H9 (cell line): ENCODE data around the gene ROBO4. TPM values are rescaled to one million over a fixed set of nuclear protein-coding genes. Genes with fewer than 3 reads are reported as not detected.

Experiments
- DNase-seq: peaks from one replicate; pipeline ENCODE4 v3.0.0-alpha.2; 2017
- H2AFZ ChIP-seq: one replicate; pipeline ENCODE4 v1.6.1; 2013; ENCODE audit warnings: mild to moderate bottlenecking, low read length, control low read depth, moderate library complexity
- H2AK5ac ChIP-seq: 2 replicates; pipeline ENCODE4 v1.6.1; 2013; ENCODE audit warnings: low read length, control low read depth, mixed read lengths; ENCODE audit not compliant: insufficient read length
- H2BK120ac ChIP-seq: one replicate; pipeline ENCODE4 v1.6.1; 2013; ENCODE audit warnings: low read depth, mild to moderate bottlenecking, low read length, control low read depth, inconsistent platforms; ENCODE audit not compliant: poor library complexity, severe bottlenecking
- H2BK12ac ChIP-seq: 2 replicates; pipeline ENCODE4 v1.6.1; 2013; ENCODE audit warnings: low read length, control low read depth, mixed read lengths, low read depth; ENCODE audit not compliant: insufficient read length
- H2BK15ac ChIP-seq: 2 replicates; pipeline ENCODE4 v1.6.1; 2013; ENCODE audit warnings: low read depth, low read length, control low read depth
- H2BK20ac ChIP-seq: one replicate; pipeline ENCODE4 v1.6.1; 2013; ENCODE audit warnings: low read depth, mild to moderate bottlenecking, low read length, control low read depth, inconsistent platforms; ENCODE audit not compliant: poor library complexity, severe bottlenecking
- H2BK5ac ChIP-seq: 2 replicates; pipeline ENCODE4 v1.6.1; 2013; ENCODE audit warnings: low read length, control low read depth, mixed read lengths; ENCODE audit not compliant: insufficient read length
- H3K14ac ChIP-seq: 2 replicates; pipeline ENCODE4 v1.6.1; 2013; ENCODE audit warnings: low read length, control low read depth; ENCODE audit not compliant: insufficient read depth
- H3K18ac ChIP-seq: 2 replicates; pipeline ENCODE4 v1.6.1; 2013; ENCODE audit warnings: low read depth, mild to moderate bottlenecking, mixed read lengths, low read length, control low read depth; ENCODE audit not compliant: insufficient read length
- H3K23ac ChIP-seq: 2 replicates; pipeline ENCODE4 v1.6.1; 2013; ENCODE audit warnings: low read length, control low read depth, mixed read lengths, low read depth; ENCODE audit not compliant: insufficient read length
- H3K23me2 ChIP-seq: 2 replicates; pipeline ENCODE4 v1.6.1; 2013; ENCODE audit warnings: low read depth, mild to moderate bottlenecking, mixed read lengths, low read length, control low read depth; ENCODE audit not compliant: insufficient read length, poor library complexity, severe bottlenecking
- H3K27ac ChIP-seq: 2 replicates; pipeline ENCODE4 v1.5.1; 2013; ENCODE audit warnings: low read length, control low read depth, mixed read lengths, low read depth; ENCODE audit not compliant: insufficient read length
- H3K27me3 ChIP-seq: 2 replicates; pipeline ENCODE4 v1.6.1; 2013; ENCODE audit warnings: low read length, control low read depth, inconsistent platforms; ENCODE audit not compliant: insufficient read depth
- H3K4ac ChIP-seq: 2 replicates; pipeline ENCODE4 v1.6.1; 2013; ENCODE audit warnings: low read depth, mild to moderate bottlenecking, control low read depth, inconsistent platforms, low read length, moderate library complexity
- H3K4me1 ChIP-seq: 2 replicates; pipeline ENCODE4 v1.6.1; 2013; ENCODE audit warnings: low read length, control low read depth, inconsistent platforms; ENCODE audit not compliant: insufficient read depth
- H3K4me2 ChIP-seq: 2 replicates; pipeline ENCODE4 v1.6.1; 2013; ENCODE audit warnings: low read length, control low read depth, mixed read lengths; ENCODE audit not compliant: insufficient read length, insufficient read depth
- H3K56ac ChIP-seq: 2 replicates; pipeline ENCODE4 v1.6.1; 2013; ENCODE audit warnings: low read depth, mild to moderate bottlenecking, mixed read lengths, low read length, control low read depth; ENCODE audit not compliant: insufficient read length
- H3K79me1 ChIP-seq: 2 replicates; pipeline ENCODE4 v1.6.1; 2013; ENCODE audit warnings: low read depth, mild to moderate bottlenecking, moderate library complexity, low read length, control low read depth, inconsistent platforms; ENCODE audit not compliant: insufficient read depth, poor library complexity, severe bottlenecking
- H3K79me2 ChIP-seq: 2 replicates; pipeline ENCODE4 v1.6.1; 2013; ENCODE audit warnings: low read length, control low read depth, inconsistent platforms; ENCODE audit not compliant: insufficient read depth
- H3K9ac ChIP-seq: 2 replicates; pipeline ENCODE4 v1.6.1; 2013; ENCODE audit warnings: low read length, control low read depth, mixed read lengths; ENCODE audit not compliant: insufficient read length; ENCODE audit errors: extremely low read depth
- H3K9me3 ChIP-seq: one replicate; pipeline ENCODE4 v1.6.1; 2013; ENCODE audit warnings: low read depth, low read length, inconsistent platforms; ENCODE audit not compliant: control insufficient read depth
- H3T11ph ChIP-seq: one replicate; pipeline ENCODE4 v1.6.1; 2013; ENCODE audit warnings: mild to moderate bottlenecking, low read length, control low read depth, inconsistent platforms
- H4K20me1 ChIP-seq: one replicate; pipeline ENCODE4 v1.6.1; 2013; ENCODE audit not compliant: control insufficient read depth, insufficient read length, insufficient read depth
- H4K5ac ChIP-seq: 2 replicates; pipeline ENCODE4 v1.6.1; 2013; ENCODE audit warnings: low read depth, mild to moderate bottlenecking, mixed read lengths, low read length, control low read depth; ENCODE audit not compliant: insufficient read length
- H4K8ac ChIP-seq: replicated peaks from 2 replicates; pipeline ENCODE4 v1.6.1; 2013; ENCODE audit warnings: low read length, control low read depth, mixed read lengths, low read depth; ENCODE audit not compliant: insufficient read length
- H4K91ac ChIP-seq: 2 replicates; pipeline ENCODE4 v1.6.1; 2013; ENCODE audit warnings: low read depth, mild to moderate bottlenecking, moderate library complexity, mixed read lengths, low read length, control low read depth; ENCODE audit not compliant: insufficient read length
- H3K27ac Mint-ChIP-seq, 3 experiments: 2 replicates in 2 of 3; 3 replicates in 1 of 3; pipeline ENCODE4 v1.8.0; 2020 to 2021; ENCODE audit warnings: mixed read lengths in 3 of 3, mild to moderate bottlenecking in 1 of 3, moderate library complexity in 1 of 3
- H3K27me3 Mint-ChIP-seq: 2 replicates; pipeline ENCODE4 v1.8.0; 2021; ENCODE audit warnings: low read depth, mild to moderate bottlenecking, moderate library complexity, mixed read lengths
- H3K36me3 Mint-ChIP-seq, 3 experiments: 2 replicates in 2 of 3; 3 replicates in 1 of 3; pipeline ENCODE4 v1.8.0; 2020 to 2021; ENCODE audit warnings: low read depth in 3 of 3, mixed read lengths in 3 of 3; ENCODE audit not compliant: insufficient read depth in 1 of 3
- H3K4me1 Mint-ChIP-seq, 2 experiments: 2 replicates each; pipeline ENCODE4 v1.8.0; 2020; ENCODE audit warnings: mixed read lengths in 2 of 2
- H3K4me3 Mint-ChIP-seq, 2 experiments: 2 replicates in 1 of 2; 3 replicates in 1 of 2; pipeline ENCODE4 v1.8.0; 2020 to 2021; ENCODE audit warnings: mild to moderate bottlenecking in 2 of 2, mixed read lengths in 2 of 2, moderate library complexity in 1 of 2
- H3K9me3 Mint-ChIP-seq, 2 experiments: 2 replicates in 1 of 2; 3 replicates in 1 of 2; pipeline ENCODE4 v1.8.0; 2020; ENCODE audit warnings: mild to moderate bottlenecking in 2 of 2, mixed read lengths in 2 of 2, moderate library complexity in 1 of 2
- CTCF ChIP-seq: fragments of 200-600 bp; sonication (generic); conservative IDR thresholded peaks from 3 replicates; pipeline ENCODE4 v1.8.0; 2021; ENCODE audit warnings: antibody characterized with exemption, mild to moderate bottlenecking
- WGBS: extraction: QIAGEN DNeasy Blood & Tissue Kit; methylation state at CpG from one replicate; pipeline ENCODE4 v1.1.7; 2013; ENCODE audit warnings: missing lambda C conversion rate, low lambda C conversion rate, mixed read lengths; ENCODE audit not compliant: insufficient read length; ENCODE audit errors: extremely low coverage; 5-methylcytosine and 5-hydroxymethylcytosine counted together
- total RNA-seq: library from RNA; stranded (reverse); gene quantifications from 2 replicates; pipeline ENCODE4 v1.2.1, GENCODE V29; 2021

ROBO4 gene
- total RNA-seq, 1 experiment from 2014 or later: not detected

- H2BK20ac ChIP-seq: no peak overlapping the region
- H3K23ac ChIP-seq: no peak overlapping the region
- H4K8ac ChIP-seq: no peak overlapping the region
- H3K23me2 ChIP-seq: peaks cover 6% of the 10 kb centered on the region
- no peaks in the 10 kb centered on the region for H3K4me1 ChIP-seq
- Mint-ChIP-seq H3K4me1 (peaks cover 15 to 23% of the 10 kb centered on the region in 2 experiments), H3K4me3 (no peak overlapping the region), H3K27me3 (peaks cover 10% of the 10 kb centered on the region), H3K9me3 (peaks cover 0 to 3% of the 10 kb centered on the region in 2 experiments; a peak in 1 of 5 replicates), H3K27ac (no peak overlapping the region; a peak in 1 of 7 replicates), H3K36me3 (no peaks in the 10 kb centered on the region; a peak in 1 of 7 replicates)
- no peak overlapping the region for H2BK120ac ChIP-seq
- H3K14ac ChIP-seq: no peak overlapping the region
- DNase-seq: no peak
- H4K91ac ChIP-seq: no peak overlapping the region
- no peak for TF ChIP-seq CTCF
- H3K79me1 ChIP-seq: no peaks in the 10 kb centered on the region
- no peak overlapping the region for H2AK5ac ChIP-seq
- no CpG with 5 or more reads among the region's 3 CpGs for WGBS
- H3K56ac ChIP-seq: no peak overlapping the region
- H4K20me1 ChIP-seq: no peaks in the 10 kb centered on the region
- H3K27ac ChIP-seq: no peak overlapping the region
- no peak overlapping the region for H3K9ac ChIP-seq
- no peak overlapping the region for H2BK15ac ChIP-seq
- no peak overlapping the region for H4K5ac ChIP-seq
- no peaks in the 10 kb centered on the region for H3K79me2 ChIP-seq
- H2BK12ac ChIP-seq: no peak overlapping the region
- H3K9me3 ChIP-seq: no peaks in the 10 kb centered on the region
- no peak overlapping the region for H2AFZ ChIP-seq
- no peak overlapping the region for H3T11ph ChIP-seq
- no peak overlapping the region for H3K4ac ChIP-seq
- H3K4me2 ChIP-seq: no peak overlapping the region
- H3K27me3 ChIP-seq: no peaks in the 10 kb centered on the region
- no peak overlapping the region for H3K18ac ChIP-seq
- no peak overlapping the region for H2BK5ac ChIP-seq
Observed at GRCh38 chr11:124880958-124881357, 16.7 kb downstream of the ROBO4 start.
